ENCODE measurements around the gene POLR2I.

DNA sequence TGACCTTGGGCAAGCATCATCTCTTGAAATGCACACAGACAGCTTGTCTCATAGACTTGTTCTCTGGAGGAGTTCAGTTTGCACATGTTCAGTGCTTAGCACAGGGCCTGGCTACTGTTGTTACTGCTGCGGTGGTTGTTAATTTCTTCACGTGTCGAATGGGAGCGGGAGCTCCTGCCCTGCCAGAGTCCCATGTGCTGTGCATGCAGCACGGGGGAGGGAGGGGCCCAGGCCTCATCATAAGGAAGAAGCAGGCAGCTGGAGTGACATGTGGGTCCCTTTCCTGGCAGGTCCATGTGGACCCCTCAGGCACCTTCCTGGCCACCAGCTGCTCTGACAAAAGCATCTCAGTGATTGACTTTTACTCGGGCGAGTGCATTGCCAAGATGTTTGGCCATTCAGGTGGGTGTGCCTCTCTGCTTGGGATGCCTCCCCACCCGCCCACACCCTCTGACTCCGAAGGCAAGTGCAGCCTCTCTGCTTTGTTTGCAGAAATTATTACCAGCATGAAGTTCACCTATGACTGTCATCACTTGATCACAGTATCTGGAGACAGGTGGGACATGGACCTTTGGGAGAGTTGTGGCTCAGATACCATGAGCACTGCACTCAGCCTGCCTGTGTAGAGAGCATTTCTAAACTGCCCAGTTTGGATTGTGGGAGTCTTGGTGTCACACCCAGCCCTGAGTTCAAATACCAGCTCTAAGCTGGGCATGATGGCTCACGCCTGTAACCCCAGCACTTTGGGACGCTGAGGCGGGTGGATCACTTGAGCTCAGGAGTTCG lies 23.6 kb downstream of the POLR2I start:
- TF ChIP-seq, protein P1, sequence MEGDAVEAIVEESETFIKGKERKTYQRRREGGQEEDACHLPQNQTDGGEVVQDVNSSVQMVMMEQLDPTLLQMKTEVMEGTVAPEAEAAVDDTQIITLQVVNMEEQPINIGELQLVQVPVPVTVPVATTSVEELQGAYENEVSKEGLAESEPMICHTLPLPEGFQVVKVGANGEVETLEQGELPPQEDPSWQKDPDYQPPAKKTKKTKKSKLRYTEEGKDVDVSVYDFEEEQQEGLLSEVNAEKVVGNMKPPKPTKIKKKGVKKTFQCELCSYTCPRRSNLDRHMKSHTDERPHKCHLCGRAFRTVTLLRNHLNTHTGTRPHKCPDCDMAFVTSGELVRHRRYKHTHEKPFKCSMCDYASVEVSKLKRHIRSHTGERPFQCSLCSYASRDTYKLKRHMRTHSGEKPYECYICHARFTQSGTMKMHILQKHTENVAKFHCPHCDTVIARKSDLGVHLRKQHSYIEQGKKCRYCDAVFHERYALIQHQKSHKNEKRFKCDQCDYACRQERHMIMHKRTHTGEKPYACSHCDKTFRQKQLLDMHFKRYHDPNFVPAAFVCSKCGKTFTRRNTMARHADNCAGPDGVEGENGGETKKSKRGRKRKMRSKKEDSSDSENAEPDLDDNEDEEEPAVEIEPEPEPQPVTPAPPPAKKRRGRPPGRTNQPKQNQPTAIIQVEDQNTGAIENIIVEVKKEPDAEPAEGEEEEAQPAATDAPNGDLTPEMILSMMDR (IDR thresholded peaks at IDR 0.05), result no peak
- TF ChIP-seq POLR2A (IDR thresholded peaks at IDR 0.05), result no peak

All from testis (tissue), 2 donors.